Measurements from ENCODE around the gene PAK1IP1.
A peak's percentile ranks its signal among the peaks of the same experiment; 100 is the strongest.
"Not testable (repeated sequence)": the region's sequence is repeated elsewhere in the genome, so short reads cannot be mapped to it uniquely, and the experiment has no call there.

The PAK1IP1 gene, protein sequence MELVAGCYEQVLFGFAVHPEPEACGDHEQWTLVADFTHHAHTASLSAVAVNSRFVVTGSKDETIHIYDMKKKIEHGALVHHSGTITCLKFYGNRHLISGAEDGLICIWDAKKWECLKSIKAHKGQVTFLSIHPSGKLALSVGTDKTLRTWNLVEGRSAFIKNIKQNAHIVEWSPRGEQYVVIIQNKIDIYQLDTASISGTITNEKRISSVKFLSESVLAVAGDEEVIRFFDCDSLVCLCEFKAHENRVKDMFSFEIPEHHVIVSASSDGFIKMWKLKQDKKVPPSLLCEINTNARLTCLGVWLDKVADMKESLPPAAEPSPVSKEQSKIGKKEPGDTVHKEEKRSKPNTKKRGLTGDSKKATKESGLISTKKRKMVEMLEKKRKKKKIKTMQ

DNA sequence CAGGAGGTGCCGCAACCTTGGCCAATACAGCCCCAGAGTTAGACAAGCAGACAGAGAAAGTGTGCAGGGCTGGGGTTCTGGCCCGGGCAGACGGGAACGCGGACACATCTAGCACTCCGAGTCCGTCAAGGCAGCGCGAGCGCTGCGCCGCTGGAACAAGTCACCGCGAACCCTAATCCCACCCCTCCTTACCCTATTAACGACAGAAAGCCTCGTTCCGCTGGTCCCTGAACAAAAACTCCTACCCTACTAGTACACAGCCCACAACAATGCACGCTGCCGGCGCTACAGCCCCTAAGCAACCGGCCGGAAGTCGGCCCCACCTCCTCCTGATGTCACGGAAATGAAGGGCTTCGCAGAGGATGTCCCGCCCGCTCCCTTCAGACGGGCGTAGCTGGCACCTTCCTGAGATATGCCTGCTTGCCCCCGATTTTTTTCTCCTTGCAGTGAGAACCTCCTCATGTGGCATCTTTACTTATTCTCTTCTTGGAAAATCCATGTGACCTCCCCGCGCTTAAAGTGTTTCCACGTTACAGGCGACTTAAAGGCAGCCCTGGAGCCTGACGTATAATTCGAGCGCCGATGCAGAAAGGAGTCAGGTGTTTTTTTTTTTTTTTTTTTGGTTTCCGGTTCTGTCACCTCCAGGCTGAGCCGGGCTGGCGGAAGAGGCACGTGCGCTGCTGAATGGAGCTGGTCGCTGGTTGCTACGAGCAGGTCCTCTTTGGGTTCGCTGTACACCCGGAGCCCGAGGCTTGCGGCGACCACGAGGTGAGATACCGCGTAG is at the start of gene PAK1IP1, which contains the start of gene C6orf52:
Gene PAK1IP1 (plus strand): TSS at position 671 of the 784 bp plus-strand sequence. CDS start 14 bp downstream, at position 685.
Gene C6orf52 (minus strand): TSS at position 315 of the 784 bp plus-strand sequence. CDS start 7,066 bp downstream, outside the sequence.
- Mint-ChIP-seq H3K36me3 (ENCODE audit: low read depth) (peaks cover 21% of the 10 kb centered on the region), H3K4me1 (ENCODE audit: low read depth) (peaks cover 26% of the 10 kb centered on the region), H3K27ac (peak within 1 kb of the TSS; percentile 100), H3K9me3 (no peaks in the 10 kb centered on the region), H3K27me3 (ENCODE audit: low read depth) (no peaks in the 10 kb centered on the region), H3K4me3 (peak within 1 kb of the TSS; percentile 89)
- peak; percentile 91 for DNase-seq (ENCODE audit: low spot score)

DNA sequence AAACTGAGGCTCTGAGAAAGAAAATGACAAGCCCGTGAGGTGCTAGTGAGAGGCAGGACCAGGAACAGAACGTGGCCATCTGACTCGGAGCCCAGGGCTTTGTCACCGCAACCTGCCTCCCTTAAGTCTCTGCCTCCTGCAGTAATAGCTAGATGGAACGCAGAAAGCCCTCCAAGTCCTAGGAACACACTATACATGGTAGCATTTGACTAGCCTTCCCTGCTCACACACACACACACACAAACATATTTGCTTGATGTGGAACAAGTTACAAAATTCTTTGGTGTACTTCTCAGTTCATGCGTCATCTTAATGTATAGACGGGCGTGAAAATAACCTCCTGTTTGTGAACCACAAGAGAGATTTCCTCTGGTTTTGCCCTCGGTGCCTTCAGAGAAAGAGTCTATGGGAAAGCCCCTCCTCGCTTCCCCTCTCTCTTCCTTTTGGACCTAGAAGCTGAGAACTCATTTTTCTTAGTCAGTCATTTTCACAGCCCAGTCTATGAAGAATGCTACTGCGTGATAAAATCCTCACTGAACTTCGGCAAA is 39.2 kb upstream of the PAK1IP1 start:
- no peak overlapping the region for H3K27ac Mint-ChIP-seq
- peaks cover 7% of the 10 kb centered on the region for H3K4me1 Mint-ChIP-seq (ENCODE audit: low read depth)
- no peaks in the 10 kb centered on the region for H3K36me3 Mint-ChIP-seq (ENCODE audit: low read depth)
- H3K27me3 Mint-ChIP-seq (ENCODE audit: low read depth): peaks cover 32% of the 10 kb centered on the region
- peak overlapping the region; percentile 2 for H3K4me3 Mint-ChIP-seq
- DNase-seq (ENCODE audit: low spot score): peak; percentile 23
- H3K9me3 Mint-ChIP-seq: no peaks in the 10 kb centered on the region

DNA sequence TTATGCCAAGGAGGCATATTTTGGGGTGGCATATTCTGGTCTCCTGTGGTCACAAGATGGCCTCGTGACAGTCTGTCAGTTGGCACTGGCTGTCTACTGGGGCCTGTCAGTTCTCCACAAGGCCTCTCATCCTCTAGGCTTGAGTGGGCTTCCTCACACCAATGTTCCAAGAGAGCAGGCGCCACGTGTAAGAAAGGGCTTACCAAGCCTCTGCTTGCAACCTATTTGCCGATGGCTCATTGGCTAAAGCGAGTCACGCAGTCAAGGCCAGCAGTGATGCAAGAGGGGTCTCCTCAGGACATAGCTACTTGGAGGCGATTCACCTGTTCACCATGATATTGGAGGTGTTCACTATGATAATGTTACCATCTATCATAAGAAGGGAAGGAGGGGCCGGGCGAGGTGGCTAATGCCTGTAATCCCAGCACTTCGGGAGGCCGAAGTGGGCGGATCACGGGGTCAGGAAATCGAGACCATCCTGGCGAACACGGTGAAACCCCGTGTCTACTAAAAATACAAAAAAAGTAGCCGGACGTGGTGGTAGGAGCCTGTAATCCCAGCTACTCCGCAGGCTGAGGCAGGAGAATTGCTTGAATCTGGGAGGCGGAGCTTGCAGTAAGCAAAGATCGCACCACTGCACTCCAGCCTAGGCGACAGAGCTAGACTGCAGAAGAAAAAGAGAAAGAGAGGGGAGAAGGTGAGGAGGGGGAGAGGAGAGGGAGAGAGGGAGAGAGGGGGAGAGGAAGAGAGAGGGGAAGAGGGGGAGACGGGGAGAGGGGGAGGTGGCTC is 35.7 kb upstream of the PAK1IP1 start:
- no peak for DNase-seq (ENCODE audit: low spot score)
- Mint-ChIP-seq H3K4me1 (ENCODE audit: low read depth) (peaks cover 7% of the 10 kb centered on the region), H3K4me3 (no peak overlapping the region), H3K27ac (no peak overlapping the region), H3K9me3 (no peaks in the 10 kb centered on the region), H3K36me3 (ENCODE audit: low read depth) (no peaks in the 10 kb centered on the region), H3K27me3 (ENCODE audit: low read depth) (peaks cover 24% of the 10 kb centered on the region)

DNA sequence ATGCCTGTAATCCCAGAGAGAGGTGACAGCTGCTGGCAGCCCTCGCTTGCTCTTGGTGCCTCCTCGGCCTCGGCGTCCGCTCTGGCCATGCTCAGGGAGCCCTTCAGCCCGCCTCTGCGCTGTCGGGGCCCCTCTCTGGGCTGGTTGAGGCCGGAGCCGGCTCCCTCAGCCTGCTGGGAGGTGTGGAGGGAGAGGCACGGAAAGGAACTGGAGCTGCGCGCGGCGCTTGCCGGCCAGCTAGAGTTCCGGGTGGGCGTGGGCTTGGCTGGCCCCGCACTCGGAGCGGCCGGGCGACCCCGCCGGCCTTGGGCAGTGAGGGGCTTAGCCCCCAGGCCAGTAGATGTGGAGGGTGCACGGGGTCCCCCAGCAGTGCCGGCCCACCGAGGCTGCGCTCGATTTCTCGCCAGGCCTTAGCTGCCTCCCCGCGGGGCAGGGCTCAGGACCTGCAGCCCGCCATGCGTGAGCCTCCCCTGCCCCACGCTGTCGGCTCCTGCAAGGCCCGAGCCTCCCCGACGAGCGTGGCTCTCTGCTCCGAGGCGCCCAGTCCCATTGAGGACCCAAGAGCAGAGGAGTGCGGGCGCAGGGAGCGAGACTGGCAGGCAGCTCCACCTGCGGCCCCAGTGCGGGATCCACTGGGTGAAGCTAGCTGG is 34.9 kb upstream of the PAK1IP1 start:
- no peaks in the 10 kb centered on the region for H3K9me3 Mint-ChIP-seq
- peaks cover 23% of the 10 kb centered on the region for H3K27me3 Mint-ChIP-seq (ENCODE audit: low read depth)
- H3K36me3 Mint-ChIP-seq (ENCODE audit: low read depth): no peaks in the 10 kb centered on the region
- DNase-seq (ENCODE audit: low spot score): no peak
- no peak overlapping the region for H3K27ac Mint-ChIP-seq
- H3K4me3 Mint-ChIP-seq: no peak overlapping the region
- peaks cover 7% of the 10 kb centered on the region for H3K4me1 Mint-ChIP-seq (ENCODE audit: low read depth)

DNA sequence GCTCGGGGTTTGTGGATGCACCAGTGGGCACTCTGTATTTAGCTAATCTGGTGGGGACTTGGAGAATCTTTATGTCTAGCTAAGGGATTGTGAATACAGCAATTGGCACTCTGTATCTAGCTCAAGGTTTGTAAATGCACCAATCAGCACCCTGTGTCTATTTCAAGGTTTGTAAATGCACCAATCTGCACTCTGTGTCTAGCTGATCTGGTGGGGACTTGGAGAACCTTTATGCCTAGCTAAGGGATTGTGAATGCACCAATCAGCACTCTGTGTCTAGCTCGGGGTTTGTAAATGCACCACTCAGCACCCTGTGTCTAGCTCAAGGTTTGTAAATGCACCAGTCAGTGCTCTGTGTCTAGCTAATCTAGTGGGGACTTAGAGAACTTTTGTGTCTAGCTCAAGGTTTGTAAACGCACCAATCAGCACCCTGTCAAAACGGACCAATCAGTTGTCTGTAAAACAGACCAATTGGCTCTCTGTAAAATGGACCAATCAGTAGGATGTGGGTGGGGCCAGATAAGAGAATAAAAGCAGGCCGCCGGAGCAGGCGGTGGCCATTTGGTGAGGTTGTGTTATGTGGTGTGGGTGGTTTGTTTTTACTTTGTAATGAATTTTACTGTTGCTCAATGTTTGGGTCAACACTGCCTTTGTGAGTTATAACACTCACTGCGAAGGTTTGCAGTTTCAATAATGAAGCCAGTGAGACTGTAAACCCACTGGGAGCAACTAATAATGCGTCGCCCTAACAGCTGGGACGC is 34.2 kb upstream of the PAK1IP1 start:
- not testable (repeated sequence) for H3K27ac Mint-ChIP-seq; H3K36me3 Mint-ChIP-seq (ENCODE audit: low read depth); H3K4me3 Mint-ChIP-seq; DNase-seq (ENCODE audit: low spot score); H3K4me1 Mint-ChIP-seq (ENCODE audit: low read depth); H3K9me3 Mint-ChIP-seq
- H3K27me3 Mint-ChIP-seq (ENCODE audit: low read depth): peaks cover 17% of the 10 kb centered on the region

DNA sequence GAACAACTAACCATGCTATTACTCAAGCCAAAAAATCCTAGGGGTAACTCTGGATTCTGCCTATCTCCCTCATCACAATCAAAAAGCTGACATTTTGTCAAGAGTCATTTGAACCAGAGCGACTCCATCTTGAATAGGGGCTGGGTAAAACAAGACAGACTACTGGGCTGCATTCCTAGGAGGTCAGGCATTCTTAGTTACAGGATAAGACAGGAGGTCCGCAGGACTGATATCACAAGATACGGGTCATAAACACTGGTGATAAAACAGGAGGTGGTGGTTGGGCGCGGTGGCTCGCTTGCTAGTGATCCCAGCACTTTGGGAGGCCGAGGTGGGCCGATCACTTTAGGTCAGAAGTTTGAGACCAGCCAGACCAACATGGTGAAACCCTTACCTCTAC is 32.6 kb upstream of the PAK1IP1 start:
- DNase-seq (ENCODE audit: low spot score): no peak
- no peaks in the 10 kb centered on the region for H3K9me3 Mint-ChIP-seq
- H3K27ac Mint-ChIP-seq: no peak overlapping the region
- no peaks in the 10 kb centered on the region for H3K36me3 Mint-ChIP-seq (ENCODE audit: low read depth)
- H3K27me3 Mint-ChIP-seq (ENCODE audit: low read depth): peaks cover 17% of the 10 kb centered on the region
- no peak overlapping the region for H3K4me3 Mint-ChIP-seq
- H3K4me1 Mint-ChIP-seq (ENCODE audit: low read depth): no peaks in the 10 kb centered on the region

DNA sequence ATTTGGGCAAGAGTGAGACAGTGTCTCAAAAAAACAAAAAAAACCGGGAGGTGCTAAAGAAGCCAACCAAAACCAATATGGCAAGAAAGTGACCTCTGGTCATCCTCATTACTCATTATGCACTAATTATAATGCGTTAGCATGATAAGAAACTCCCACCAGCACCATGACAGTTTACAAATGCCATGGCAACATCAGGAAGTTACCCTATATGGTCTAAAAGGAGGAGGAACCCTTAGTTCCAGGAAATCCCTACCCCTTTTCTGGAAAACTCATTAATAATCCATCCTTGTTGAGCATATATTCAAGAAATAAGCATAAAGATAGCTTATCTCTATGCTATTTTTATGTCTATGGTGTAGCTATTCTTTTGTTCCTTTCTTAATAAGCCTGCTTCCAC is 32.0 kb upstream of the PAK1IP1 start:
- DNase-seq (ENCODE audit: low spot score): no peak
- no peaks in the 10 kb centered on the region for H3K4me1 Mint-ChIP-seq (ENCODE audit: low read depth)
- peaks cover 21% of the 10 kb centered on the region for H3K27me3 Mint-ChIP-seq (ENCODE audit: low read depth)
- no peaks in the 10 kb centered on the region for H3K9me3 Mint-ChIP-seq
- no peak overlapping the region for H3K4me3 Mint-ChIP-seq
- H3K27ac Mint-ChIP-seq: no peak overlapping the region
- no peaks in the 10 kb centered on the region for H3K36me3 Mint-ChIP-seq (ENCODE audit: low read depth)

DNA sequence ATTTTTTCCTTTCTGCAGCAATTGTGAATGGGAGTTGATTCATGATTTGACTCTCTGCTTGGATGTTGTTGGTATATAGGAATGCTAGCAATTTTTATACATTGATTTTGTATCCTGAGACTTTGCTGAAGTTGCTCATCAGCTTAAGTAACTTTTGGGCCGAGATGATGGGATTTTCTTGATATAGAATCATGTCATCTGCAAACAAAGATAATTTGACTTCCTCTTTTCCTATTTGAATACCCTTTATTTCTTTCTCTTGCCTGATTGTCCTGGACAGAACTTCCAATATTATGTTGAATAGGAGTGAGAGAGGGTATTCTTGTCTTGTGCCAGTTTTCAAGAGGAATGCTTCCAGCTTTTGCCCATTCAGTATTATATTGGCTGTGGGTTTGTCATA is 29.2 kb upstream of the PAK1IP1 start:
- H3K36me3 Mint-ChIP-seq (ENCODE audit: low read depth); H3K9me3 Mint-ChIP-seq; H3K27ac Mint-ChIP-seq; H3K4me3 Mint-ChIP-seq; DNase-seq (ENCODE audit: low spot score); H3K4me1 Mint-ChIP-seq (ENCODE audit: low read depth): not testable (repeated sequence)
- peaks cover 23% of the 10 kb centered on the region for H3K27me3 Mint-ChIP-seq (ENCODE audit: low read depth)

DNA sequence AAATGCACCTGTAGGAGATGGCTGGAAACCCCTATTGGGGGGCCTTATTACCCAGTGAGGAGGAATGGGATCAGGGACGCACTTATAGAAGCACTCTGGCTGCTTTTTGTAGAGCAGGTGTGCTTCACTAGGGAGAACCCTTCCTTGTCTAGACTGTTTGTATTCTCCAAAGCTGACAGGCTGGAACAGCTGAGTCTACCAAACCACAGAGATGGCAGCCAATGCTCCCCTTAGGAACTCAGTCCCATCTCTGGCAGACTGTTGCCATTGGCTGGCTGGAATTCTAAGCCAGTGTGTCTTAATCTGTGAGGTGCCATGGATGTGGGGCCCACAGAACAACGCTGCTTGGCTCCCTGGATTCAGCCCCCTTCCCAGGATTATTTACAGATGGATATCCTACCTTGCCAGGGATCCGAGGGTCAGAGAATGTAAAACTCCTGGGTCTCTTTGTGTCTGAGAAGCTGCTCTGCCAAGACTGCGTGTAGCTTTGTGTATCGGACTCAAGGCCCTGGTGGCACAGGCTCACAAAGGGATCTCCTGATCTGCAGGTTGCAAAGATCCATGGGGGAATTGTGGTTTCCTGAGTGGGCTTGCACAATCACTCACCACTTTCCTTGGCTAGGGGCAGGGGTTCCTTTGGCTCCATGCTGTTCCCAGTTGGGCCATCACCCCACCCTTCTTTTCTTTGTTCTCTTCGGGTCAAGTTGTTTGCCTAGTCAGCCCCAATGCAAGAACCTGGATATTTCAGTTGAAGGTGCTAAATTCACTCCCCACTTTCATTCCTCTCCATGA is 26.4 kb upstream of the PAK1IP1 start:
- Mint-ChIP-seq H3K27me3 (ENCODE audit: low read depth) (peaks cover 24% of the 10 kb centered on the region), H3K4me3 (no peak overlapping the region), H3K9me3 (no peaks in the 10 kb centered on the region), H3K36me3 (ENCODE audit: low read depth) (no peaks in the 10 kb centered on the region), H3K27ac (no peak overlapping the region), H3K4me1 (ENCODE audit: low read depth) (no peaks in the 10 kb centered on the region)
- no peak for DNase-seq (ENCODE audit: low spot score)

DNA sequence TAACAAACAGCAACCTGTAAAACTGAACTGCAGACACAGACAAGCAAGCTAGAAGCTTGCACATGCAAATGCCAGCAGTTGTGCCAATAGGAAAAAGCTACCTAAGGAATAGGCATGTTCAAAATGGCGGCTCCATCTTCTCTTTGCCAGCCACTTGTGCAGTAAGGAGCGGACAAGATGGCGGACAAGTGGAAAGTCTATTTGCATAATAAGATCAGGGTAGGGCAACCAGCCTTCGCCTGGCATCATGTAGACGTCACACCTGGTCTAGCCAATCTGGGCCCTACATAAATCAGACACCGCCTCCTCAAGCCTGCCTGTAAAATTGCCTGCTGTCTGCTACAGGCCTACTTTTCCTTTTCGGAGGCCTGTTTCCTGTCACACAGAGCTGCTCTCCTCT is 18.4 kb upstream of the PAK1IP1 start:
- Mint-ChIP-seq H3K4me1 (ENCODE audit: low read depth) (peaks cover 3% of the 10 kb centered on the region), H3K27ac (no peak overlapping the region), H3K4me3 (no peak overlapping the region), H3K9me3 (no peaks in the 10 kb centered on the region), H3K36me3 (ENCODE audit: low read depth) (no peaks in the 10 kb centered on the region), H3K27me3 (ENCODE audit: low read depth) (peaks cover 5% of the 10 kb centered on the region)
- DNase-seq (ENCODE audit: low spot score): no peak

DNA sequence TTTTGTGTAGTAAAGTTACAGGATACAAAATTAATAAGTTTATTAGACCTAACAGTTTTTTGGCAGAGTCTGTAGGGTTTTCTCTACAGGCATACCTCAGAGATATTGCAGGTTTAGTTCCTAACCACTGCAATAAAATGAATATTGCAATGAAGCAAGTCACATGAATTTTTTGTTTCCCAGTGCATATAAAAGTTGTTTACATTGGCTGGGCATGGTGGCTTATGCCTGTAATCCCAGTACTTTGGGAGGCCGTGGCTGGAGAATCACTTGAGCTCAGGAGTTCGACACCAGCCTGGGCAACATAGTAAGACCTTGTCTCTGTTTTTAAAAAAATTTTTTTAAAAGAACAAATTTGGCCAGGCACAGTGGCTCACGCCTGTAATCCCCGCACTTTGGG is 16.3 kb upstream of the PAK1IP1 start:
- H3K36me3 Mint-ChIP-seq (ENCODE audit: low read depth): no peaks in the 10 kb centered on the region
- no peak overlapping the region for H3K4me3 Mint-ChIP-seq
- H3K9me3 Mint-ChIP-seq: no peaks in the 10 kb centered on the region
- DNase-seq (ENCODE audit: low spot score): no peak
- H3K4me1 Mint-ChIP-seq (ENCODE audit: low read depth): peaks cover 16% of the 10 kb centered on the region
- peaks cover 3% of the 10 kb centered on the region for H3K27me3 Mint-ChIP-seq (ENCODE audit: low read depth)
- no peak overlapping the region for H3K27ac Mint-ChIP-seq

DNA sequence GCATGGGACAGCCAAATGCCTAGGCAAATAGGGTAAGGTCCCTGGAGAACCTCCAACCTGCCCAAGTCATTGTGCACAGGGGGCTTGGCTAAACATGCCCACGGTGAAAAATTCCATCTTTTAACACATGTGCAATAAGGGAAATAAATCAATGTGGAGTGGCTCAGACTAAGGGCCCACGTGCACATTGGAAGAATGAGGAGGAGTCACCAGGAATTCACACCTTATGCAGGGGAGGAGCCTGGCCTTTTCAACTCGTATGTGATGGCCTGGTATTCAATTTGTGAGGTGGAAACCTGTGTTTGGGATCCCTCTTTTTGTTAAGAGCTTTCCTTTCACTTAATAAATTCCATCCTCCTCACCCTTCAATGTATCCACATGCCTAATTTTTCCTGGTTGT is 13.0 kb upstream of the PAK1IP1 start:
- peaks cover 29% of the 10 kb centered on the region for H3K4me1 Mint-ChIP-seq (ENCODE audit: low read depth)
- DNase-seq (ENCODE audit: low spot score): no peak
- no peak overlapping the region for H3K27ac Mint-ChIP-seq
- H3K36me3 Mint-ChIP-seq (ENCODE audit: low read depth): no peaks in the 10 kb centered on the region
- peaks cover 1% of the 10 kb centered on the region for H3K27me3 Mint-ChIP-seq (ENCODE audit: low read depth)
- H3K9me3 Mint-ChIP-seq: no peaks in the 10 kb centered on the region
- H3K4me3 Mint-ChIP-seq: no peak overlapping the region
